Spleen (tissue), 7 donors: ENCODE data around the gene COL1A1.

ENCODE experiments used
- POLR2A ChIP-seq, 3 donors: fragments of 450-650 bp; IDR thresholded peaks; one replicate each; pipeline ENCODE4 v1.5.1; 2017; ENCODE audit warnings: antibody characterized with exemption in 3 of 3, mild to moderate bottlenecking in 1 of 3
- POLR2AphosphoS5 ChIP-seq, 3 donors: sonication (generic); formaldehyde crosslinking; IDR thresholded peaks; one replicate each; pipeline ENCODE4 v1.5.1; 2017; ENCODE audit warnings: antibody characterized with exemption in 3 of 3
- TF ChIP-seq, protein P1 (sequence below), 11 experiments: fragments of 200-600 bp in 7 of 11; fragments of 450-650 bp in 4 of 11; sonication (generic) in 4 of 11; IDR thresholded peaks in 8 of 11; conservative IDR thresholded peaks in 3 of 11; 1 replicate in 7 of 11; 2 replicates in 4 of 11; pipeline versions ENCODE4 v1.4.0 to v1.8.0; 2016 to 2021; ENCODE audit warnings: antibody characterized with exemption in 11 of 11, inconsistent platforms in 4 of 11, mild to moderate bottlenecking in 1 of 11
- donor health status: DM: no; HTN: no; CAD: no; lungs with moderate emphysema.
- donor health status: DM: no; HTN: no; CAD: no.
- donor health status: DM: no; HTN: no; CAD: no.

DNA sequence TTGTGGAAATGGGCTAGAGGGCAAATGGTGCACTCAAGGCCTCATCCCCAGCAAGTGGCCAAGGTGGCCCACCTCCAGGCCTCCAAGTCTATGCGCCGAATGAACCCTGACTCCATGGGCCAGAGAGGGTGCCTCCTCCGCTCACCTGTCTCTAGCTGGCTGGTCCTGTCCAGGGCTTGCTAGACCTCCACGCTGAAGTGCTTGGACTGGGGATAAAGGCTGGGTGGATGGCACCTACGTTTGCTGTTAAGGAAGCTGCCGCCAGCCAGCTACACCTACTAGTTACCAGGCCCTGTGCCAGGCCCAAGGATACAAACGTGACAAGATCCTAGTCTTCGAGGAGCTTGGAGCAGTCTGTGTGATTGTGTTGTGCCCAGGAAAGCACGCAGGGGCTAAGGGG is 36.4 kb downstream of the COL1A1 start:
- no peak for TF ChIP-seq POLR2A (IDR thresholded peaks at IDR 0.05)
- no peak for TF ChIP-seq POLR2AphosphoS5 (IDR thresholded peaks at IDR 0.05)
- TF ChIP-seq, protein P1, sequence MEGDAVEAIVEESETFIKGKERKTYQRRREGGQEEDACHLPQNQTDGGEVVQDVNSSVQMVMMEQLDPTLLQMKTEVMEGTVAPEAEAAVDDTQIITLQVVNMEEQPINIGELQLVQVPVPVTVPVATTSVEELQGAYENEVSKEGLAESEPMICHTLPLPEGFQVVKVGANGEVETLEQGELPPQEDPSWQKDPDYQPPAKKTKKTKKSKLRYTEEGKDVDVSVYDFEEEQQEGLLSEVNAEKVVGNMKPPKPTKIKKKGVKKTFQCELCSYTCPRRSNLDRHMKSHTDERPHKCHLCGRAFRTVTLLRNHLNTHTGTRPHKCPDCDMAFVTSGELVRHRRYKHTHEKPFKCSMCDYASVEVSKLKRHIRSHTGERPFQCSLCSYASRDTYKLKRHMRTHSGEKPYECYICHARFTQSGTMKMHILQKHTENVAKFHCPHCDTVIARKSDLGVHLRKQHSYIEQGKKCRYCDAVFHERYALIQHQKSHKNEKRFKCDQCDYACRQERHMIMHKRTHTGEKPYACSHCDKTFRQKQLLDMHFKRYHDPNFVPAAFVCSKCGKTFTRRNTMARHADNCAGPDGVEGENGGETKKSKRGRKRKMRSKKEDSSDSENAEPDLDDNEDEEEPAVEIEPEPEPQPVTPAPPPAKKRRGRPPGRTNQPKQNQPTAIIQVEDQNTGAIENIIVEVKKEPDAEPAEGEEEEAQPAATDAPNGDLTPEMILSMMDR (IDR thresholded peaks at IDR 0.05 in 8 of 11, conservative IDR thresholded peaks at IDR 0.05 in 3 of 11), result no peak
